Measurements from ENCODE around the gene SLC12A1.

SLC12A1 gene

DNA sequence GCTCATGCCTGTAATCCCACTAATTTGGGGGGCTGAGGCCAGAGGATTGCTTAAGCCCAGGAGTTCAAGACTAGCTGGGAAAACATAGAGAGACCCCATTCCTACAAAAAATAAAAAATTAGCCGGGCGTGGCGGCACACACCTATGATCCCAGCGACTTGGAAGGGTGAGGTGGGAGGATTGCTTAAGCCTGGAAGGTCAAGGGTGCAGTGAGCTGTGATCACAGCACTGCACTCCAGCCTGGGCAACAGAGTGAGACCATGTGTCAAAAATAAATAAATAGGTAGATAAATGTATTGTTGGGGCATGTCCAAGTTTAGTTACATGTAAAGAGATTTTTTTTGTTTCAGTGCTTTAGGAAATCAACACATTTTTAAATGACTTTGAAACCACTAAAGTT, 36.4 kb downstream of the SLC12A1 start:
- DNase-seq (ENCODE audit: low read depth in 2 of 2), result no peak

DNA sequence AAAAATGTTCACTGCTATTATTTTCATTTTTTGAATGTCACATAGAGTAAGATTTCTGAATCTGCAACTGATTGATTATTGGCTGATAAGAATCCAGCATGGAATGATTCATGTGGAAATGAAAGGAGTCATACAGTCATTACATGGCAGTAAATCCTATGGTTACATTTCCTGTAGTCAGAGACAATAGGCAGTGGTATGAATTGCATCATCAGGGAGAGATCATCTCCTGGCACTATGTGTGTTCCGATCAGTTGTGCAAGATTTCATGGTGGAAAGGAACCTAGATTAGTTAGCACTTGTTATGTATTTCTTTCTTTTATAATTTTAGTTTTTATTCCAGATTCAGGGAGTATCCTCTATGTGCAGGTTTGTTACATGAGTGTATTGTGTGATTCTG, 38.8 kb downstream of the SLC12A1 start:
- DNase-seq (ENCODE audit: low read depth in 2 of 2), result no peak

DNA sequence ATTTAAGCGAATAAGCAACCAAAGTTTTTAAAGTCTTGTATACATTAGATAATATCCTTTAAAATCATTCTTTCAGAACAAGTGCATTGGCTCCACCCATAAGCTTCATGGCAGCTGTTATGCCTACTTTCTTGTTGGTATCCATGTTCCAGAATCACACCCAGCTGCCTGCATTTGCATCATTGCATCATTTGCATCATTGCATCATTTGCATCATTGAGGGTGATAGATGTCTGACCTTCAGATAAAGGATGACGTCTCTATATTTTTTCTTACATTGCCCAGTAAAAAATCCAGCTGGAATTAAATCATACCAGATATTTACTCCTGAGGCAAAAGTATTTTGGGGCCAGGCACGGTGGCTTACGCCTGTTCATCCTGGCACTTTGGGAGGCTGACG, 42.3 kb downstream of the SLC12A1 start:
- DNase-seq (ENCODE audit: low read depth in 2 of 2), result no peak

DNA sequence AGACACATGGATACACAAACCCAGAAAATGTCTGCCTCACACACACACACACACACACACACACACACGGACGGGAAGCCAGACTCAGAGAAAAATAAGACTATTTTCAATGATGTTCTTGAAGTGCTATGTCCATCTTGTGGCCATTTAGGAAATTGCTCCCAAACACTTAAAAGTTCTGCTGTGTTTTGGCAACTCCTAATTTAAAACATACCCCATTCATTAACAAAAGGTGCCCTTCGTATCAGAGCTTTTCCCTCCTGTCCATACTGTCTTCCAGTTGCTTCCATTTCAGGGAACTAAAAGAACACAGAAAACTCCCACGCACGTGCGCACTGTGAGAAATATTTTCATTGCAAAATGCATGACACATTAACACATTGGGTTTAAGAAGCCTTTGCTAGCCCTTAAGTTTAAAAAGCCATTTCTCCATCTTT, 44.6 kb downstream of the SLC12A1 start:
- DNase-seq (ENCODE audit: low read depth in 2 of 2), result no peak

DNA sequence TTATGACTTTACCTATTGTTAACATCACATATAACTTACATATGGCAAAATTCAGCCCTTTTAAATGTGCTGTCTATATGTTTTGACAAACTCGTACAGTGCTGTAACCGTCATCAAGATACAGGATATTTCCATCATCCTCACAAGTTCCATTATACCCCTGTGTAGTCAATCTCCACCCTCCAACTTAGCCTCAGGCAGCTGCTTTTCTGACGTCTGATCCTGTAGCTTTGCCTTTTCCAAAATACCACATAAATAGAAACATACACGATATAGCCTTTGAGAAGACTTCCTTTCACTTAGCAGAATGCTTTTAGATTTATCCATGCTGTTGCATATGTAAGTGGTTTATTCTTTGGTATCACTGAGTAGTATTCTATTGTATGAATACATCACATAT, 47.1 kb downstream of the SLC12A1 start:
- DNase-seq (ENCODE audit: low read depth in 2 of 2), result no peak

DNA sequence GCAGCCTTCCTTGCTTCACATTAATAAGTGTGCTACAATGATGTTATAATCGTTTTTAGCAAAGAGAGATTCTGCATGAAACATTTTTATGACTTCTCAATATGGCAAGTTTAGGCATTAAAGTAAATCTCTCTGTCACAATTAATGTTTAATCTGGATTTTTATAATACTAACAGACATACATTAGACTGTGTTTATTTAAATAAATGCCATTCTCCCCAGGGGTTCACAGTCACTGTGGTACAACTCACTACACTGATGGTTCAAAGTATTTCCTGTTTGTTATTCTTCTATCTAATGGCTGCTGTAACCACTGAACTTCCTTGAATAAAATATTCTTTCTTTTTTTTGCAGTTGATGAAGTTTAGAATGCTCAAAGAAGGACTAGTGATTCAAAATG, 59.0 kb downstream of the SLC12A1 start:
- DNase-seq (ENCODE audit: low read depth in 2 of 2), result no peak

DNA sequence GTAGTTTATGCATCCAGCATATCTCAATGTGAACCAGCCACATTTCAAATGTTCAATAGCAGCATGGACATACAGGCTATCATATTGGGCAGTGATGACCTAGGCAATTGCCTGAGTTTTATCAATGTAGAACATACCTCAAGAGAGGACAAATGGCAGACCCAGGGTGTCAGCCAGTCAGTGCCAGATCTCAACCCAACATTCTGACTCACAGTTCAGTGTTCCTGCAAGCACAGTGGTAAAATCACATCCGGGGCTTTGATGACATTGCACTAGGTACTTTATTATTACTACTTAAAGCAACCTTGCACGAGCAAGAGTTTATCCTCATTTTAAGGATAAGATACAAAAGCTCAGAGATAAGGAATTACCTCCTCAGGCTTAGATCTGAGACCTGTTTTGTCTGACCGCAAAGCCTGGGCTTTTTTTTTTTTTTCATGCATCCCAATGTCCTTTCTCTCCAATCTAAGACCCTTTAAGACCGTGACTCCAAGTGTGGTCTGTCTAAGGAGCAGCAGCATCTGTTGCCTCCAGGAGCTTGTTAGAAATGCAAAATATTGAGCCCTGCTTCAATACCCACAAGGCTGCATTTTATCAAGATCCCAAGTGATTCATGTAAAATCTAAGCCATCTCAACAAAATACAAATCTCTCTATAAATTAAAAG, 60.1 kb downstream of the SLC12A1 start:
- DNase-seq (ENCODE audit: low read depth in 2 of 2), result no peak

DNA sequence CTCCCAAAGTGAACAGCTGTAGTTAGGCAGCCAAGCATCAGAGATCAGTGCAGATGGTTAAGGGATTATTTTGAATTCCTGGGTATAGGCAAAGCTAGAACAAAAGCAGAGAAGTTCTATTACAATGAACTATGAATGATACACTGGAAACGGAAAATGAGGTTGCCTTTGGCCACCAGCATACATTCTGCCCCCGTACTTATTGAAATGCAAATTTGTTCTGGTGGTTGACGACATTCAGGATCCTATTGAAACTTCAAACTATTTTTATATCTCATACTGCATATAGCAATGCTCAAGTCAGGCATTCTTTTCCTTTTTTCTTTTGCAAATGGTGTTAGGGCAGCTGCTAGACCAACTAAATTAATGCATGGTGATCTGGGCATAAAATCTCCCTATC, 61.7 kb downstream of the SLC12A1 start:
- no peak for DNase-seq (ENCODE audit: low read depth in 2 of 2)

DNA sequence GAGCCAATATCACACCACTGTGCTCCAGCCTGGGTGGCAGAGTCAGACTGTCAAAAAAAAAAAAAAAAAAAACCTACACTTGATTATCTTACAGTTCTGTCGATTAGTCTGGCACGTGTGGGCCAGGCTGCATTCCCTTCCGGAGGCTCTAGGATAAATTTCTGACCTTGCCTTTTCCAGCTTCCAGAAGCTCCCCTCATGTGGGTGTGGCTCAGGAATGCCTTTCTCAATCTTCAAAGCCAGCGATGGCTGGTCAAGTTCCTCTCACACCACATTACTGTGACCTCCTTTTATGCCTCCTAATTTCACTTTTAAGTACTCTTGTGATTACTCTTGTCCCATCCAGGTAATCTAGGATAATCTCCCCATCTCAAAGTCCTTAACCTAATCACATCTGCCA, 66.9 kb downstream of the SLC12A1 start:
- DNase-seq (ENCODE audit: low read depth in 2 of 2), result no peak

DNA sequence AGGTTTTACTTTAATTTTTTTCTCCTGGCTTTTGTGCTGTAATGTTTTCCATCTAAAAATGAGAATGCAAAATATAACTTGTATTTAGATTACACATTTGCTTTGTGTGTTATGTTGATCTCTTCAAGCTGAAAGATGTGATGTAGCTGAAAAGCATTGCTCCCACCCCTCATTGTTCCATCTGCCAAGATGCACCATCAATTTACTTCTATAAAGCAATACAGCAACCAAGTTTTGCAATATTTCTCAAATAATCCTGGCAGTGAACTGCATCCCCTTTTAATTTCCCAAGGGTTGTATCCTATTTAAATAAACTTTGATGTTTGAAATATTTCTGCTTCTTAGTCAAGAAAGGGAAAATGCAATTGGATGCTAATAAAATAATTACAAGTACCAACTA, 72.6 kb downstream of the SLC12A1 start:
- no peak for DNase-seq (ENCODE audit: low read depth in 2 of 2)

DNA sequence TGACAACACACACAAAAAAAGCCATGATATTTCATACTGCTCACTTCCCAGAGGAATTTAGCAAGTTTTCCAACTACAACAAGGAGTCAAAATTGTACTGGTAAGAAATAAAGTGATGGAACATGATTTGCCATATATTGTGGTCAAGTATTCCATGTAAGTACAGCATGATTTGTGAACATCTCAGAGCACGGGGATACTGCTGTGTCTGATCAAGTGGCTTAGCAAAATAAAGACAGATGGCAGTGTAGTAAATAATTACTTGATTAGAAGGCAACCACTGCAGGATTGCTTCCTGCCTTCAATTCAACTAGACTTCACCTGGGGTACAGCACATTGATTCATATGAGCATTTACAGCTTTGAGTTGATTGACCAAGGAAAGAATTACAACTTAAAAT, 73.5 kb downstream of the SLC12A1 start:
- DNase-seq (ENCODE audit: low read depth in 2 of 2), result no peak

DNA sequence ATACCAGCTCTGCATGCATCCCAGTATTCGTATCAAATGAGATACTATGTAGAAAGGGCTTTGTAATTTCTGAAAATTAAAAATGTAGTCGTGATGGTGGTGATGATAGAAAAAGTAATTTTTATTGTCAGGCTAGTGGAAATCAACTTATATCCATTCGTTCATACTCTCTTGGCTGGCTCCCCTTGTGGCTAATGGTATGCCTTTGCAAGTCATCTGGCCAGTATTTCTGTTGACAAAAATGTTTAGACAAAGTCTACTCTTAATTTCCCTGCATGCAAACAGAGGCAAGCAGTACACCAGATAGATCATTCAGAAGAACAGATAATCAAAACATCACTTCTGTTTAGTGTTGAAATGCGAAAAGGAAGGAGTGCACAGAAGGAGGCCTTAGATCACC, 75.6 kb downstream of the SLC12A1 start:
- no peak for DNase-seq (ENCODE audit: low read depth in 2 of 2)

DNA sequence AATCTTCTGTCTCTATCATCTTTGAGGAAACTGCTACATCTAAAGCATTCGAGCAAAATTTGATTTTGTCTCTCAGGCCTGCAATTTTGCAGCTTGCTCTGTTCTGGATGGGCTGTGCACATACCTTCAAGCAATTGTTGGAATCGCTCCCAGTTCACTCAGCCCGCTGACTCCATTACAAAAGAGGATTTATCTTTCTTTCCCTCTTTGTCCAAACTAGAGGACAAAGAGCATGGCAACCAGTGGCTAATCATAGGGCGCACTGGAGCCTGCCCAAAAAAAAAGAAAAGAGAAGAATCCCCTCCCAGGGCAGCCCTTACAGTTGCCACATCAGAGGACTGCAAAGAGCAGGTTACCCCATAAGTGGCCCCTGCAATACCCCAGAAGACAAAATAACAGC, 76.1 kb downstream of the SLC12A1 start:
- no peak for DNase-seq (ENCODE audit: low read depth in 2 of 2)

DNA sequence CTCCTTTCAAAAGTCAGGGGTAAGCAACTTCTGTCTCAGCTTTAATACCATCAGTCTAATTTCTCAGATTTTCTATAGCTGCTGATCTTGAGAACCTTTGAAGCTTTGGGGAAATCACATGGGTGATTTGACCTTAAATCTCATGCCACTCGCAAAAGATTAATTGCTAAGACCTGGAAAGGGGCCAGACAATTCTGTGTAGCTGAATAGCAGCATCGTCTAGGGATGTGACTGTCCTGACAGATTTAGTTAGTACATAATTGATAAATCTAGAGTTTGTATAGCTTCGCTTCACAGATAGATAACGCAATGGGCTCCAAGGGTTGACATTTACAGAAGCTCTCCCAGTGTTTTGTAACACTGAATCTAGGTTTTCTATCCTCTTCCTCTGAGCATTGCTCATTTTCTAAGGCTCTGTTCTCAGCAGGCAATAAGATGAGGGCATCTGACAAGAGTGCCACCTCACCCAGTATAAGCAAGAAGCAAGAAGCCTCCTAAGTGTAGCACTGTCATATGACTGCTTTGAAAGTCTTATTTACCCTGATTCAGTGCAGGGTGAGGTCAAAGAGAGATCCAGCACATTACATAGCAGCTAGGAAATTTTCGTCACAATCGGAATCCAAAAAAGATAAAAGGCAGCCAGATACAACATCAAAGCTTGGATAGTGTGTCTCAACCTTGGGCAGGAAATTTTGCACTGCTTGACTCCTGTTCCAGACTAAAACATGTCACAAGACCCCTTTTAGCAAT, 77.5 kb downstream of the SLC12A1 start:
- no peak for DNase-seq (ENCODE audit: low read depth in 2 of 2)

DNA sequence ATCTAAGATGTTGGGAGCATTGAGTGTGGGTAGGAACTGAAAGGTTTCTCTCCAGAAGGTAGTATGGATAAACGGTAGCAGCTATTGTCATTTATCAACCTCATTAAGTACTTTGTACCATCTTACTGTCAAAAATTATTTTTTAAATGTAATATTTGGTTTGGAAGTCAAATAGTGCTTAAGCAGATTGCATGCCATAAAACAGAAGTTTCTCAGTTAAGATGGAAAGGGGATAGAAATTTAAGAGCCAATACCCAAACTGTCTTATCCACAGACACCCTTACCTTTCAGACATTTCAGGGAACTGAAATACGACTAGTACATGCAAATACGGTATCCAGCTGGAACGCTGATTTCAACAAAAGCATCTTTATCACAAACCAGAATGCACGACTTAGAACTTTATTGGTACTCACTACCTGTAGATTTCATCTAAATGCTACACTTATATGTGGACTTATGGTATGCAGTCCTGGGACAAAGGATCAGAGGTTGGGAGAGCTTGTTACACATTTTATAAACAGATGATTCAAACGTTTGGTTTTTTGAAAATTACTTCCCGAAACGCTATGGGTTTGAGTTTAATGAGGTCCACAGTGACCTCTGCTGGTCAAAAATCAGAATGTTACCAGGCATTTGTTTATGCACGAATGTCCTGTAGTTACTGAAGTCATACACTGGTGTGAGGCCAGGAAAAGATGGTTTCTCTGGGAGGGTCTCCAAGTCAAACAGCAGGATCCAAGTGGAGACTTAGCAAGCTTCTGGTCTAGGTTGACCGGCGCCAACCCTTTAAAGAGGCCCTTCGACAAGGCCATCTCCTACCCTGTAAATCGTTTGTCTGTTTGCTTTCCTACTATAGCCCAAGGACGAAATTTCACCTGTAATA, 79.5 kb downstream of the SLC12A1 start:
- DNase-seq (ENCODE audit: low read depth in 2 of 2), result peak in 1 of 2 donors; percentile 1

DNA sequence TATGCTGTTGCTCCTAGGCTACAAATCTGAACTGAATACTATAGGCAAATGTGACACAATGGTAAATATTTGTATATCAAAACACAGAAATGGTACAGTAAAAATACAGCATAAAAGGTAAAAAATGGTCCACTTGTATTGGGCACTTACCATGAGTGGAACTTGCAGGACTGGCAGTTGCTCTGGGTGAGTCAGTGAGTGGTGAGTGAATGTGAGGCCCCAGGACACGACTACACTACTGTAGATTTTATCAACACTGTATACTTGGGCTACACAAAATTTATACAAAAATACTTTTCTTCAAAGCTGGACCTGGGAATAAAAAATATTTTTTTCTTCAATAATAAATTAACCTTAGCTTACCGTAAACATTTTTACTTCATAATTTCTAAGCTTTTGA, 83.5 kb downstream of the SLC12A1 start:
- no peak for DNase-seq (ENCODE audit: low read depth in 2 of 2)

DNA sequence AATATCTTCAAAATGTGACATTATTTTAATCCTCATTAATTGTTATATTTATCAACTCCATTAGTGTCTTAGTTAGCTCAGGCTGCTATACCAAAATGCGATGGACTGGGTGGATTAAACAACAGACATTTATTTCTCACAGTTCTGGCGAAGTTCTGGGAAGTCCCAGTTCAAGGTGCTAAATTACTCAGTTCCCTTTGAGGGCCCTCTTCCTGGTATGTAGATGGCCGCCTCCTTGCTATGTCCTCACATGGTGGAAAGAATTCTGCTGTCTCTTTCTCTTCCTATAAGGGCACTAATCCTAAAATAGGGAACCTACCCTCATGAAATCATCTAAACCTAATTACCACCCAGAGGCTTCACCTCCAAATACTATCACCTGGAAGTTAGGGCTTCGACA, 86.4 kb downstream of the SLC12A1 start:
- no peak for DNase-seq (ENCODE audit: low read depth in 2 of 2)

DNA sequence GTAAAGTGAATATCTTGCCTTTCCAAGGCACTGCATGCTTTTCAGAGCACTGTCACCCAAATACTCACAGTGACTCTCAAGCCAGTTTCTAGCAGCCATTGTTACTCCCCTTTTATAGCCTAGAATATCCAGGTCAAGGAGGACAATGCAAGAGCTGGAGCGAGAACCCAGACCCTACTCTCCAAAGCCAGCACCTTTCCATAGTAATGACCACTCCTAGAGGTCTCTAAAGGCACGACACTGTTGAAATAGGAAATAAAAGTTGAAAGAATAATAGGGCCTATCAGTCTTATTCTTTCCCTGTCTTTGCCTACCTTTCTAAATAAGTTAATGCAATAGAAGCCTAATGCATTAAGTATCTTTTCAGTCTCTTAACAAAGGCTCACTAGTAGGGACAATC, 91.6 kb downstream of the SLC12A1 start:
- DNase-seq (ENCODE audit: low read depth in 2 of 2), result no peak

DNA sequence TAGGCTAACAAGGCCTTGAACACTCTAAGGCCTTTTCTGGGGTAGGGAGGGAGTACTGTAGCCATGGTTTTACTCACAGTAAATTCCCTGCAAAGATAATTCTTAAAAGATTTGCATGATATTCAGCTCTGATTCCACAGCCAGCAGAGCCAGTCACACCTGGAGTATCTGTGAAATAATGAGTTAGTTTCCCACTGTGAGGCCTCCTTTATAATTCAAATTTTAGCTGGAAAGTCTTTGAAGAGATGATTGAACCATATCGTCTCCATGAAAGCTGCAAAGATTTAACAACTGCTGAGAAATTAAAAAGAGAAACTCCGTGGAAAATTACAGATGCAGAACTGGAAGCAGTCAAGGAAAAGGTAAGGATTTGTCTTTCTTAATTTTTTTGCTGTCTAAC, 92.8 kb downstream of the SLC12A1 start:
- DNase-seq (ENCODE audit: low read depth in 2 of 2), result no peak

DNA sequence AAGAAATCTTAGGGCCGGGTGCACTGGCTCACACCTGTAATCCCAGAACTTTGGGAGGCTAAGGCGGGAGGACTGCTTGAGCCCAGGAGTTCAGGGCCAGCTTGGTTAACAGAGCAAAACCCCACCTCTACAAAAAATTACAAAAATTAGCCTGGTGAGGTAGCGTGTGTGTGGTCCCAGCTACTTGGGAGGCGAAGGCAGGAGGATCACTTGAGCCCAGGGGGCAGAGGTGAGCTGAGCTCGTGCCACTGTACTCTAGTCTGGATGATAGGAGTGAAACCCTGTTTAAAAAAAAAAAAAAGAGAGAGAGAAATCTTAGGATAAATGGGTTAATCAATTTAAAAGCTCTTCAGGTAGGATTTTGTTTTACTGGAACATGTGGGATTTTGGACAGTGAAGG, 93.9 kb downstream of the SLC12A1 start:
- no peak for DNase-seq (ENCODE audit: low read depth in 2 of 2)

DNA sequence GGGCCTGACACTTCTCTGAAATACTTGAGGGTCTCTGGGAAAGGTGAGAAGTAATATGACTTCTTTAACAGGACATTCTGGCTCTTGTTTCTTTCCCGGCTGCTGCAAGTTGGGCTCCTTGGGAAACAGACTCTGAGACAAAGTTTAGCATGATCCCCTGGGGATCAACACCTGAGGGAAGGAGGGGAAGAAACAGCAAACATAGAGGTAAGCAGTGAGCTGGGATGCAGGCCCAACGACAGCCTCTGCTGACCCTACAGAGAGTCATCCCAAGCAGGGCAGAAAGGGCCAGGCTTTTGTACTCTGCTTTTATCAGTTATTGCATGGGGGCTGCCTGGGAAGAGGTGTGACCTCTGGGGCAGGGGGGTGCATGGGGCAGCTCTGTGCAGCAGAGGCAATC, 98.3 kb downstream of the SLC12A1 start:
- no peak for DNase-seq (ENCODE audit: low read depth in 2 of 2)

DNA sequence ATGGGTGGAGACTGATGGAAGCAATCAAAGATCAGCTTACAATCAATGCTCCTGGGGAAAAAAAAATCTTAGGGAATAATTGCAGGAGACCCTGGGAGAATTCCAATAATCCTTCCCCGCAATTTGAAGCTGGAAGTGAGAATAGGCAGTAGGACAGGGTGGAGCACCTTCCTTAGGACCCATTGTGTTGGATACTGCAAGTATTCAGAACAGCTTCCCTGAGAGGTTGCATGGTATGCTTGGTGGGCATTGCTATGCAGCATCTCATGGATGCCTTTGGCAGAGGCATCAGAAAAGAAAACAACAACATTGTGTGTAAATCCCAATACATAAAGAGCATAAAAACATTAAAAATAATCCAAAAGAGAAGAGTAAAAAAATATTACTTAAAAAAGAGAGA, 100.5 kb downstream of the SLC12A1 start:
- no peak for DNase-seq (ENCODE audit: low read depth in 2 of 2)

DNA sequence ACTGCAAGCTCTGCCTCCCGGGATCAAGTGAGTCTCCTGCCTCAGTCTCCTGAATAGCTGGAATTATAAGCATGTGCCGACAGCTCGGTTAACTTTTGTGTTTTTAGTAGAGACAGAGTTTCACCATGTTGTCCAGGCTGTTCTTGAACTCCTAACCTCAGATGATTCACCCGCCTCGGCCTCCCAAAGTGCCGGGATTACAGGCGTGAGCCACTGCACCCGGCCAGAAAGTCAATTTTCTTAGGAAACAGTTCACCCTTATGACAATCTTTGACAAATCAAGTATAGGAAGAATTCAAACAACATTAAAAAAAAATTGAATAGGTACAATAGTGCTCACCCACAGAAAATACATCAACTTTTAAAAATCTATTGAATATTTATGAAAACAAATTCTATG, 101.5 kb downstream of the SLC12A1 start:
- no peak for DNase-seq (ENCODE audit: low read depth in 2 of 2)

Data from stimulated activated CD8-positive, alpha-beta memory T cell treated with anti-CD3 and anti-CD28 coated beads, Interleukin-2, amount 100 ng/mL, for 48 hours (primary cell).